OCI-LY7 (cell line): ENCODE data around the gene CCDC54.

ENCODE experiments used
- CTCF ChIP-seq: fragments of 200-600 bp; sonication (generic); conservative IDR thresholded peaks from 2 replicates; pipeline ENCODE4 v1.5.1; 2014; ENCODE audit warnings: mild to moderate bottlenecking, antibody characterized with exemption, low read length, moderate library complexity, mixed read lengths
- EZH2phosphoT487 ChIP-seq: fragments of 200-600 bp; sonication (generic); IDR thresholded peaks from 2 replicates; pipeline ENCODE4 v1.6.1; 2018; ENCODE audit warnings: low read depth, borderline replicate concordance, mild to moderate bottlenecking, mixed run types, antibody characterized with exemption, low read length, moderate library complexity, mixed read lengths

- TF ChIP-seq CTCF: no peak
- no peak for TF ChIP-seq EZH2phosphoT487
These were observed 24.1 kb downstream of the CCDC54 start for GRCh38 chr3:107401301-107401700.
